SK-N-SH treated with all-trans-retinoic acid at 6 μM for 48 hours (cell line): ENCODE data around the gene GABRR3.

ENCODE experiments used
- CREB5 ChIP-seq: fragments of 250-450 bp; sonication (Bioruptor Pico); IDR thresholded peaks from 2 replicates; pipeline ENCODE4 v1.5.1; 2020; ENCODE audit warnings: low read depth, mild to moderate bottlenecking, moderate library complexity
- OSR1 ChIP-seq: fragments of 250-450 bp; sonication (Bioruptor Pico); IDR thresholded peaks from 2 replicates; pipeline ENCODE4 v1.8.0; 2022; ENCODE audit warnings: moderate library complexity, mild to moderate bottlenecking, inconsistent platforms
- TSHZ2 ChIP-seq: fragments of 250-450 bp; sonication (Bioruptor Pico); IDR thresholded peaks from 2 replicates; pipeline ENCODE4 v1.5.0; 2020; ENCODE audit warnings: mild to moderate bottlenecking, moderate library complexity
- TF ChIP-seq, protein P1 (sequence below): fragments of 250-450 bp; sonication (Bioruptor Pico); IDR thresholded peaks from 2 replicates; pipeline ENCODE4 v1.8.0; 2020; ENCODE audit warnings: mild to moderate bottlenecking, moderate library complexity, borderline replicate concordance

DNA sequence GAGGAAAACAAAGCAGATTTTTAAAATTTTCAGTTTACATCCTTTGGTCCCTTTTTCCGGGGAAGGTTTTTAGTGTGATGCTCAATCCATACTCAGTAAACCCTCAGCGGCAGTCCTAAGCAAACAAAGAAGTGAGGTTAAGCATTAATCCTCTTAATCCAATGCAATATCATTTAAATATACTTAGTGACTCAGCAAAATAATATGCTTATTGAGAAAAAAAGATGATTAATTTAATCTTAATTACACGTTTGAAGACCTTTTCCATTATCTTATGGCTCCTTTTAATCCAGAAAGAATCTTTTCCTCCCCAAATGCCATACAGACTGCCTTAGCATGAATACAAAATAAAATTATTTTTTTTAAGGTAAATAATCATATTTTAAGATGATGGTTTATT, at the start of gene GABRR3:
- TF ChIP-seq OSR1 (CRISPR knock-in tag) (no peak), CREB5 (no peak), TSHZ2 (CRISPR knock-in tag) (no peak)
- TF ChIP-seq, protein P1, sequence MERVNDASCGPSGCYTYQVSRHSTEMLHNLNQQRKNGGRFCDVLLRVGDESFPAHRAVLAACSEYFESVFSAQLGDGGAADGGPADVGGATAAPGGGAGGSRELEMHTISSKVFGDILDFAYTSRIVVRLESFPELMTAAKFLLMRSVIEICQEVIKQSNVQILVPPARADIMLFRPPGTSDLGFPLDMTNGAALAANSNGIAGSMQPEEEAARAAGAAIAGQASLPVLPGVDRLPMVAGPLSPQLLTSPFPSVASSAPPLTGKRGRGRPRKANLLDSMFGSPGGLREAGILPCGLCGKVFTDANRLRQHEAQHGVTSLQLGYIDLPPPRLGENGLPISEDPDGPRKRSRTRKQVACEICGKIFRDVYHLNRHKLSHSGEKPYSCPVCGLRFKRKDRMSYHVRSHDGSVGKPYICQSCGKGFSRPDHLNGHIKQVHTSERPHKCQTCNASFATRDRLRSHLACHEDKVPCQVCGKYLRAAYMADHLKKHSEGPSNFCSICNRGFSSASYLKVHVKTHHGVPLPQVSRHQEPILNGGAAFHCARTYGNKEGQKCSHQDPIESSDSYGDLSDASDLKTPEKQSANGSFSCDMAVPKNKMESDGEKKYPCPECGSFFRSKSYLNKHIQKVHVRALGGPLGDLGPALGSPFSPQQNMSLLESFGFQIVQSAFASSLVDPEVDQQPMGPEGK = no peak
